IMR-90 (cell line): ENCODE results near the gene FRZB. TPM values are rescaled to one million over a fixed set of nuclear protein-coding genes. Genes with fewer than 3 reads are reported as not detected.

Experiments
- ATAC-seq: fragments of 200-7000 bp; cut with Tn5 transposase; 2 replicates; pipeline ENCODE4 v1.9.1; 2020; ENCODE audit warnings: low read depth, mild to moderate bottlenecking, moderate library complexity
- BruUV-seq: library from RNA; stranded (reverse); fragments of 400-500 nt; replicated peaks from 2 replicates; lab custom pipeline; 2021; lab: Mats Ljungman, UMichigan
- CTCF ChIA-PET: fragments of 300-600 bp; formaldehyde crosslinking; extraction: SDS; loops from one replicate; lab custom pipeline; 2021; ENCODE audit warnings: antibody characterized with exemption; lab: Yijun Ruan, JAX
- POLR2A ChIA-PET: fragments of 300-600 bp; sonication (Branson Sonifier 250); formaldehyde crosslinking; loops from one replicate; lab custom pipeline; 2022; ENCODE audit warnings: antibody characterized with exemption; ENCODE audit not compliant: unreplicated experiment; lab: Charles Lee
- DNase-seq: peaks from one replicate; pipeline ENCODE4 v3.0.0; 2013
- H2AFZ ChIP-seq: replicated peaks from 2 replicates; pipeline ENCODE3; 2013; ENCODE audit warnings: low read length, mild to moderate bottlenecking; ENCODE audit not compliant: poor library complexity
- H2AK5ac ChIP-seq: 2 replicates; pipeline ENCODE4 v1.6.1; 2013; ENCODE audit warnings: low read depth, low read length, inconsistent platforms
- H2AK9ac ChIP-seq: replicated peaks from 2 replicates; pipeline ENCODE3; 2013; ENCODE audit warnings: mild to moderate bottlenecking, low read depth, low read length, moderate library complexity; ENCODE audit not compliant: poor library complexity
- H2BK120ac ChIP-seq: 2 replicates; pipeline ENCODE4 v1.6.1; 2013; ENCODE audit warnings: low read depth, low read length, inconsistent platforms
- H2BK15ac ChIP-seq: 3 replicates; pipeline ENCODE4 v1.6.1; 2013; ENCODE audit warnings: low read depth, low read length, inconsistent platforms
- H2BK20ac ChIP-seq: 2 replicates; pipeline ENCODE4 v1.6.1; 2013; ENCODE audit warnings: low read depth, mild to moderate bottlenecking, inconsistent platforms, low read length, moderate library complexity
- H2BK5ac ChIP-seq: 2 replicates; pipeline ENCODE4 v1.6.1; 2013; ENCODE audit warnings: mild to moderate bottlenecking, low read depth, low read length, inconsistent platforms; ENCODE audit not compliant: poor library complexity, severe bottlenecking
- H3K14ac ChIP-seq: replicated peaks from 2 replicates; pipeline ENCODE4 v1.6.1; 2013; ENCODE audit warnings: low read depth, low read length, inconsistent platforms
- H3K18ac ChIP-seq: 2 replicates; pipeline ENCODE4 v1.6.1; 2013; ENCODE audit warnings: low read depth, low read length, control low read depth
- H3K23ac ChIP-seq: 2 replicates; pipeline ENCODE4 v1.6.1; 2013; ENCODE audit warnings: low read depth, low read length, inconsistent platforms
- H3K27ac ChIP-seq: 2 replicates; pipeline ENCODE4 v1.5.1; 2013; ENCODE audit warnings: mild to moderate bottlenecking, control low read depth, low read length; ENCODE audit not compliant: insufficient read depth
- H3K27me3 ChIP-seq: 2 replicates; pipeline ENCODE4 v1.6.1; 2013; ENCODE audit warnings: low read length; ENCODE audit not compliant: control insufficient read depth, insufficient read depth
- H3K36me3 ChIP-seq: 2 replicates; pipeline ENCODE4 v1.6.1; 2013; ENCODE audit warnings: low read length, mixed read lengths; ENCODE audit not compliant: control insufficient read depth, insufficient read depth
- H3K4ac ChIP-seq: 2 replicates; pipeline ENCODE4 v1.6.1; 2013; ENCODE audit warnings: low read depth, low read length, inconsistent platforms
- H3K4me1 ChIP-seq: 2 replicates; pipeline ENCODE4 v1.6.1; 2013; ENCODE audit warnings: low read length, mixed read lengths; ENCODE audit not compliant: control insufficient read depth, insufficient read depth
- H3K4me2 ChIP-seq: 2 replicates; pipeline ENCODE4 v1.6.1; 2013; ENCODE audit warnings: low read depth, mild to moderate bottlenecking, control low read depth, low read length, moderate library complexity
- H3K4me3 ChIP-seq: 2 replicates; pipeline ENCODE4 v1.5.1; 2013; ENCODE audit warnings: low read depth, mild to moderate bottlenecking, control low read depth, low read length, moderate library complexity; ENCODE audit not compliant: insufficient read depth
- H3K56ac ChIP-seq: 2 replicates; pipeline ENCODE4 v1.6.1; 2013; ENCODE audit warnings: low read length, inconsistent platforms; ENCODE audit not compliant: insufficient read depth; ENCODE audit errors: extremely low read depth
- H3K79me1 ChIP-seq, 2 experiments: 2 replicates each; pipeline ENCODE4 v1.6.1; 2013; ENCODE audit warnings: low read length in 2 of 2, inconsistent platforms in 1 of 2, low read depth in 1 of 2
- H3K9ac ChIP-seq: 2 replicates; pipeline ENCODE4 v1.6.1; 2013; ENCODE audit warnings: low read depth, low read length, control low read depth
- H3K9me1 ChIP-seq: 2 replicates; pipeline ENCODE4 v1.6.1; 2013; ENCODE audit warnings: low read length, inconsistent platforms; ENCODE audit not compliant: insufficient read depth
- H3K9me3 ChIP-seq: 2 replicates; pipeline ENCODE4 v1.6.1; 2013; ENCODE audit warnings: low read length; ENCODE audit not compliant: control insufficient read depth, insufficient read depth
- H4K20me1 ChIP-seq: 2 replicates; pipeline ENCODE4 v1.6.1; 2013; ENCODE audit warnings: low read length, inconsistent platforms; ENCODE audit not compliant: insufficient read depth
- H4K5ac ChIP-seq: 2 replicates; pipeline ENCODE4 v1.6.1; 2013; ENCODE audit warnings: mild to moderate bottlenecking, low read depth, low read length, control low read depth
- H4K8ac ChIP-seq, 2 experiments: 2 replicates each; pipeline ENCODE4 v1.6.1; 2013; ENCODE audit warnings: low read depth in 2 of 2, low read length in 2 of 2, control low read depth in 1 of 2, inconsistent platforms in 1 of 2
- H4K91ac ChIP-seq: 2 replicates; pipeline ENCODE4 v1.6.1; 2013; ENCODE audit warnings: low read depth, low read length, inconsistent platforms; ENCODE audit not compliant: insufficient read depth
- BHLHE40 ChIP-seq: fragments of 150-350 bp; IDR thresholded peaks from 2 replicates; pipeline ENCODE4 v1.6.1; 2016; ENCODE audit warnings: mild to moderate bottlenecking, low read depth, low read length
- CEBPB ChIP-seq: IDR thresholded peaks from 2 replicates; pipeline ENCODE4 v1.6.1; 2012; ENCODE audit warnings: low read depth, low read length, improper control_type of control experiment
- CHD1 ChIP-seq: IDR thresholded peaks from 2 replicates; pipeline ENCODE4 v1.6.1; 2012; ENCODE audit warnings: low read depth, low read length, improper control_type of control experiment
- CTCF ChIP-seq: conservative IDR thresholded peaks from 2 replicates; pipeline ENCODE4 v1.5.1; 2012; ENCODE audit warnings: mild to moderate bottlenecking, low read depth, low read length, improper control_type of control experiment
- ELK1 ChIP-seq: fragments of 150-350 bp; IDR thresholded peaks from 2 replicates; pipeline ENCODE4 v1.6.1; 2016; ENCODE audit warnings: low read depth, mild to moderate bottlenecking, low read length, moderate library complexity, borderline replicate concordance
- FOS ChIP-seq: fragments of 150-350 bp; IDR thresholded peaks from 2 replicates; pipeline ENCODE4 v1.6.1; 2016; ENCODE audit warnings: low read depth, low read length
- MAFK ChIP-seq: IDR thresholded peaks from 2 replicates; pipeline ENCODE4 v1.6.1; 2012; ENCODE audit warnings: low read depth, low read length, improper control_type of control experiment
- MAZ ChIP-seq: IDR thresholded peaks from 2 replicates; pipeline ENCODE4 v1.6.1; 2012; ENCODE audit warnings: low read depth, mild to moderate bottlenecking, low read length, improper control_type of control experiment, moderate library complexity, borderline replicate concordance
- MXI1 ChIP-seq: IDR thresholded peaks from 2 replicates; pipeline ENCODE4 v1.6.1; 2012; ENCODE audit warnings: low read depth, mild to moderate bottlenecking, low read length, moderate library complexity, borderline replicate concordance
- NFE2L2 ChIP-seq: fragments of 150-350 bp; IDR thresholded peaks from 2 replicates; pipeline ENCODE4 v1.6.1; 2016; ENCODE audit warnings: low read depth, mild to moderate bottlenecking, low read length
- POLR2A ChIP-seq: IDR thresholded peaks from 2 replicates; pipeline ENCODE4 v1.6.1; 2012; ENCODE audit warnings: mild to moderate bottlenecking, low read depth, low read length
- RAD21 ChIP-seq: IDR thresholded peaks from 2 replicates; pipeline ENCODE4 v1.6.1; 2012; ENCODE audit warnings: low read length, improper control_type of control experiment
- RCOR1 ChIP-seq: IDR thresholded peaks from 2 replicates; pipeline ENCODE4 v1.6.1; 2012; ENCODE audit warnings: mild to moderate bottlenecking, low read length, improper control_type of control experiment; ENCODE audit not compliant: insufficient replicate concordance
- RFX5 ChIP-seq: IDR thresholded peaks from 2 replicates; pipeline ENCODE4 v1.8.0; 2012; ENCODE audit warnings: low read depth, mild to moderate bottlenecking, low read length, moderate library complexity
- SMC3 ChIP-seq: fragments of 150-350 bp; IDR thresholded peaks from 2 replicates; pipeline ENCODE4 v1.6.1; 2016; ENCODE audit warnings: low read depth, mild to moderate bottlenecking, antibody characterized with exemption, low read length, moderate library complexity
- WGBS, 2 experiments: methylation state at CpG; one replicate each; pipeline versions ENCODE4 v1.1.5 to v1.1.7; 2013; ENCODE audit warnings: missing lambda C conversion rate in 2 of 2; ENCODE audit not compliant: insufficient read length in 1 of 2; ENCODE audit errors: extremely low coverage in 2 of 2; 5-methylcytosine and 5-hydroxymethylcytosine counted together
- dilution Hi-C: fragments of 300-500 bp; cut with HindIII; formaldehyde crosslinking; loops from one replicate; pipeline ENCODE4 v1.14.3; 2018; ENCODE audit warnings: low sequenced_read_pairs; ENCODE audit not compliant: unreplicated experiment
- in situ Hi-C: fragments of 300-500 bp; cut with MboI; formaldehyde crosslinking; loops from 3 replicates; pipeline ENCODE4 v1.14.3; 2019; ENCODE audit warnings: low sequenced_read_pairs, inconsistent platforms, mixed read lengths
- intact Hi-C: fragments of 100-400 bp; cut with micrococcal nuclease; formaldehyde crosslinking; loops from 2 replicates; pipeline ENCODE4 v1.10.0; 2022
- polyA plus RNA-seq, 3 experiments: library from polyadenylated mRNA; depleted of rRNA; stranded (reverse); fragments of >200 nt; gene quantifications; 2 replicates each; pipeline ENCODE4 v1.2.3, GENCODE V29; 2012; ENCODE audit warnings: low replicate concordance in 1 of 3
- total RNA-seq: library from RNA; depleted of rRNA; stranded (reverse); fragments of >200 nt; gene quantifications from 2 replicates; pipeline ENCODE4 v1.2.3, GENCODE V29; 2012
- TF ChIP-seq, protein P1 (sequence below): fragments of 150-350 bp; IDR thresholded peaks from 2 replicates; pipeline ENCODE4 v1.6.1; 2017; ENCODE audit warnings: mild to moderate bottlenecking, antibody characterized with exemption, low read length, low read depth

Gene FRZB
- total and polyA plus RNA-seq, 2 of the 4 experiments (the other 2 are of a cell fraction), result 0.18 to 1.2 TPM

GRCh38 chr2:182798736-182799135 is 67.7 kb downstream of the FRZB start:
- Histone ChIP-seq H3K27ac (no peak overlapping the region), H3K4me3 (no peak overlapping the region), H3K9ac (no peak overlapping the region), H3K36me3 (no peaks in the 10 kb centered on the region), H4K20me1 (no peaks in the 10 kb centered on the region), H3K23ac (no peak overlapping the region), H4K91ac (no peak overlapping the region), H4K8ac (no peak overlapping the region), H3K79me1 (no peaks in the 10 kb centered on the region), H2BK20ac (no peak overlapping the region), H3K56ac (no peak overlapping the region), H2AFZ (no peak overlapping the region), H2AK5ac (no peak overlapping the region), H3K27me3 (peaks cover 4% of the 10 kb centered on the region), H3K9me1 (no peaks in the 10 kb centered on the region), H3K4me1 (no peaks in the 10 kb centered on the region), H3K14ac (no peak overlapping the region), H3K18ac (no peak overlapping the region), H3K4ac (no peak overlapping the region), H2BK120ac (no peak overlapping the region), H2BK15ac (no peak overlapping the region), H4K5ac (no peak overlapping the region), H3K4me2 (no peak overlapping the region), H2AK9ac (no peak overlapping the region), H2BK5ac (no peak overlapping the region), H3K9me3 (no peaks in the 10 kb centered on the region)
- no CpG with 5 or more reads among the region's 2 CpGs for WGBS, 2 experiments
- no peak for ATAC-seq
- CTCF ChIA-PET, result no interaction called here
- POLR2A ChIA-PET, result no interaction called here
- DNase-seq, result no peak
- in situ Hi-C loops, result no loop called here
- TF ChIP-seq ELK1 (no peak), CEBPB (no peak), POLR2A (no peak), RCOR1 (no peak), MAZ (no peak), NFE2L2 (no peak), MXI1 (no peak), RAD21 (no peak), CTCF (no peak), BHLHE40 (no peak), MAFK (no peak), FOS (no peak), RFX5 (no peak), SMC3 (no peak), CHD1 (no peak)
- TF ChIP-seq, protein P1, sequence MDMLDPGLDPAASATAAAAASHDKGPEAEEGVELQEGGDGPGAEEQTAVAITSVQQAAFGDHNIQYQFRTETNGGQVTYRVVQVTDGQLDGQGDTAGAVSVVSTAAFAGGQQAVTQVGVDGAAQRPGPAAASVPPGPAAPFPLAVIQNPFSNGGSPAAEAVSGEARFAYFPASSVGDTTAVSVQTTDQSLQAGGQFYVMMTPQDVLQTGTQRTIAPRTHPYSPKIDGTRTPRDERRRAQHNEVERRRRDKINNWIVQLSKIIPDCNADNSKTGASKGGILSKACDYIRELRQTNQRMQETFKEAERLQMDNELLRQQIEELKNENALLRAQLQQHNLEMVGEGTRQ, result no peak
- no TSS peak for BruUV-seq
- dilution Hi-C loops, result no loop called here
- intact Hi-C loops, result no loop called here
